ENCODE data around the gene QSOX2. TPM values are rescaled to one million over a fixed set of nuclear protein-coding genes. Genes with fewer than 3 reads are reported as not detected.

The QSOX2 gene
- total RNA-seq, 4 donors from 2014 or later: 5.6 to 18.5 (median 6.6) TPM

- no peak for TF ChIP-seq CTCF (IDR thresholded peaks at IDR 0.05)
- DNase-seq (ENCODE audit: low spot score): no peak
- no peak for ATAC-seq (ENCODE audit: low FRiP score)
Measured at GRCh38 chr9:136262671-136263178, 17.1 kb upstream of the QSOX2 start.

- no peak for TF ChIP-seq CTCF (IDR thresholded peaks at IDR 0.05)
- no peak for ATAC-seq (ENCODE audit: low FRiP score)
- no peak for DNase-seq (ENCODE audit: low spot score)
Measured at GRCh38 chr9:136261686-136262430, 16.2 kb upstream of the QSOX2 start.

- ATAC-seq (ENCODE audit: low FRiP score): no peak
- TF ChIP-seq CTCF (IDR thresholded peaks at IDR 0.05): no peak
- no peak for DNase-seq (ENCODE audit: low spot score)
Measured at GRCh38 chr9:136260936-136261472, 15.4 kb upstream of the QSOX2 start.

- DNase-seq (ENCODE audit: low spot score): no peak
- TF ChIP-seq CTCF (IDR thresholded peaks at IDR 0.05): no peak
- ATAC-seq (ENCODE audit: low FRiP score): no peak
Measured at GRCh38 chr9:136260521-136260920, 14.9 kb upstream of the QSOX2 start.

GRCh38 chr9:136259836-136260235, 14.2 kb upstream of the QSOX2 start:
- DNase-seq (ENCODE audit: low spot score): no peak
- no peak for ATAC-seq (ENCODE audit: low FRiP score)
- no peak for TF ChIP-seq CTCF (IDR thresholded peaks at IDR 0.05)

- TF ChIP-seq CTCF (IDR thresholded peaks at IDR 0.05): no peak
- ATAC-seq (ENCODE audit: low FRiP score) (peak; percentile 25), DNase-seq (ENCODE audit: low spot score) (no peak)
Measured at GRCh38 chr9:136259517-136259813, 13.9 kb upstream of the QSOX2 start.
